MG63 (cell line): ENCODE results near the gene PRKACB. TPM values are rescaled to one million over a fixed set of nuclear protein-coding genes. Genes with fewer than 3 reads are reported as not detected.

ENCODE experiments used
- DNase-seq: peaks from one replicate; pipeline ENCODE4 v3.0.0-alpha.2; 2020
- H3K27me3 ChIP-seq: fragments of 250-450 bp; sonication (Bioruptor Pico); 2 replicates; pipeline ENCODE4 v1.5.1; 2020; ENCODE audit warnings: mild to moderate bottlenecking, moderate library complexity
- H3K36me3 ChIP-seq: fragments of 250-450 bp; sonication (Bioruptor Pico); 2 replicates; pipeline ENCODE4 v1.5.1; 2020; ENCODE audit warnings: mild to moderate bottlenecking, moderate library complexity
- H3K4me3 ChIP-seq: fragments of 250-450 bp; sonication (Bioruptor Pico); 2 replicates; pipeline ENCODE4 v1.5.1; 2020; ENCODE audit warnings: mild to moderate bottlenecking, moderate library complexity
- H3K9me3 ChIP-seq: fragments of 250-450 bp; sonication (Bioruptor Pico); 2 replicates; pipeline ENCODE4 v1.5.1; 2020; ENCODE audit warnings: mild to moderate bottlenecking, moderate library complexity
- total RNA-seq: library from RNA; depleted of rRNA; stranded (reverse); fragments of >200 nt; shearing (Covaris generic); gene quantifications from 2 replicates; pipeline ENCODE4 v1.2.3, GENCODE V29; 2014; ENCODE audit warnings: low replicate concordance

Gene PRKACB
- total RNA-seq, 1 experiment from 2014 or later, result 6.7 TPM

DNA sequence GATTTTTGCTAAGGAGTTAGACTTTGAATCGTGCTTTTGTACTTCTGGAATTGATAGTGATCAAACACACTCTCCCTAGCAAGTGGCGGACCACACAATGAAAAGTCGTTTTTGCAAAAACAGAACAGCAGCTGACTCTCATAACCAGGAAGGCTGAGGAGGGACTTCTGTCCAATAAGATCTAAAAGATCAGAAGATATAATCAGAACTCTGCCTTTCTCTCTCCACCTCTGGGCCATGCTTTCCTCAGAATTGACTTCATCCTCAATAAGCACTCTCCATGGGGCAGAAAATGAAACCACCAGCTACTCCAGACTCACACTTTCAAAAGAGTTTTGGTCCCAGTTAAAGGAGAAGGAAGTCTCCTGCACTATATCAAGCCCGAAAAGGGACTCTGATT lies 102.1 kb downstream of the PRKACB start:
- Histone ChIP-seq H3K4me3 (no peak overlapping the region), H3K36me3 (no peaks in the 10 kb centered on the region)
- DNase-seq, result no peak

GRCh38 chr1:84247425-84248220 lies 103.6 kb downstream of the PRKACB start:
- Histone ChIP-seq H3K4me3 (no peak overlapping the region), H3K36me3 (no peaks in the 10 kb centered on the region), H3K27me3 (no peaks in the 10 kb centered on the region), H3K9me3 (peaks cover 2% of the 10 kb centered on the region; the same call in 1 of the 2 replicates)
- DNase-seq, result no peak

More for the DNA sequence above, 102.1 kb downstream of the PRKACB start:
- H3K27me3 ChIP-seq, result no peaks in the 10 kb centered on the region
- peaks cover 2% of the 10 kb centered on the region; the same call in 1 of the 2 replicates for H3K9me3 ChIP-seq

DNA sequence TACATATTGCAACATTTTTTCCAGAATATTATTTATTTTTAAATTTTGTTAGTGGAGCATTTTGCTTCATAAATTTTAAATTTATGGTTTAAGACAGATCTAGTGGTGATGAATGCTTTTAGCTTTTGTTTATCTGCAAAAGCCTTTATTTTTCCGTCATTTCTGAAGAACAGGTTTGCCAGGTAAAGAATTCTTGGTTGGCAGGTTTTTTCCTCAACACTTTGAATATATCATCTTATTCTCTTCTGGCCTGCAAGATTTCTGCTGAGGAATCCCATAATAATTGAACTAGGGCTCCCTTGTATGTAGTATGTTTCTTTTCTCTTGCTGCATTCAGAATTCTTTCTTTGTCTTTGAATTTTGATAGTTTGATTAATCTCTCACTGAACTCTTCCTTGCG lies 106.6 kb downstream of the PRKACB start:
- Histone ChIP-seq H3K9me3 (no peaks in the 10 kb centered on the region; the same call in 1 of the 2 replicates), H3K27me3 (no peaks in the 10 kb centered on the region), H3K36me3 (no peaks in the 10 kb centered on the region), H3K4me3 (no peak overlapping the region)
- DNase-seq, result no peak

DNA sequence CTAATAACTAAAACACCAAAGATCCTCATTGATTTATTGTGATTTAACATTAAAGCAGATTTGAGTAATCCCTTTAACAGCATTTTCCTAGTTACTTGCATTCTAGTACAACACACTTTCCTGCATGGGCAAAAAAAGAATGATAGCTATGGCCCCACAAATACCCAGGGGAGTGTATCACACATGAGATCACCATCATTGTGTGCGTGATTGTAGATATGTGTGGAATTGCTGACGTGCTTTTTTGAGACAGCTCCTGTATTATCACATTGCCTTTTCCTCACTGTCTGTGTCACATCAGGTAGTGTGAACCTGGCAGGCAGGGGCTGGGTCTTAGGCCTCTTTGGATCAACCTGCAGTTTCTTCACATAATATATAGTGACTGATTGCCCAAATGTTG lies 109.0 kb downstream of the PRKACB start:
- Histone ChIP-seq H3K9me3 (no peaks in the 10 kb centered on the region; the same call in 1 of the 2 replicates), H3K36me3 (no peaks in the 10 kb centered on the region), H3K4me3 (no peak overlapping the region), H3K27me3 (no peaks in the 10 kb centered on the region)
- DNase-seq, result no peak

DNA sequence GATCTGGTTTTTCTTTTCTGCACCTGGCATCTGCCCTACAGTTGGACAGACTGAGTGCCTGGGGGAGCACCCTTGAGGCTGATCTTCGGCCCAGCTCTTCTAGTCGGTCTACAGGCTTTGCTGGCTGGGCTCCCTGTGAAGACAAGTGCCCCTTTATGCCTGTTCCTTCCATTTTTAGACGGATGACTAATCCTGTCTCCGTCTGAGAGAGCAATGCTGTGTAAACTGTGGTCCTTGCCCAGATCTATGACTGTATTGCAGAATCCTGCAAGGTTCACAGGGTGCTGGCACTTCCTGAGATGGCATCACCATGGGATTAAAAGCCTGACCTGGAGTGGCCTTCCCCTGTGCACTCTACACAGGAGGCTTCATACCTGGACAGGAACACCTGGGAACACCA lies 109.8 kb downstream of the PRKACB start:
- DNase-seq, result peak; percentile 89
- H3K27me3 ChIP-seq, result no peaks in the 10 kb centered on the region

DNA sequence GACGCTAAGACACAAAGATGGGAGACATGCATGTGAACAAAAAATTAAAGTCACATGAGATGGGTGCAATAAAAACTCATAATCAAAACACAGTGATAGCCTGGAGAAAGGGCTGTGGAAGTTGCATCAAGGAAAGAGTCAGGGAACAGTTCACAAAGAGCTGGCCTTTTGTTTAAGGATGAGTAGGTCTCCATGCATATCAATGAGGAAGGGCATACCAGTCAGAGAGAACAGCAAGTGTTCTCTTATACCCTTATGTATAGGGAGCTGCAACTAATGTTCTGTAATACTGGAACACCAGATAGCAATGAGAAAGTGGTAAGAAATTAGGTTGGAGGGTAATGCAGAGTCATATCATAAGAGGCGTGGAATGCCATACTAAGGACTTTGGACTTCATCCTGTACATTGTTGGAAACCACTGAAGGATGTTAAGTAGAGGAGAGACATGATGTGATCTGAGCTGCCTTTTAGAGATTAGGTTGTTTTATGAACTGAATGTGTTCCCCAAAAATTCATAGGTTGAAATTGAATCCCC lies 110.7 kb downstream of the PRKACB start:
- no peaks in the 10 kb centered on the region for H3K27me3 ChIP-seq
- H3K36me3 ChIP-seq, result no peaks in the 10 kb centered on the region
- no peaks in the 10 kb centered on the region; the same call in 1 of the 2 replicates for H3K9me3 ChIP-seq
- H3K4me3 ChIP-seq, result no peak overlapping the region
- DNase-seq, result no peak

More for the DNA sequence above, 109.8 kb downstream of the PRKACB start:
- H3K4me3 ChIP-seq, result no peak overlapping the region
- no peaks in the 10 kb centered on the region for H3K36me3 ChIP-seq
- H3K9me3 ChIP-seq, result no peaks in the 10 kb centered on the region; the same call in 1 of the 2 replicates

GRCh38 chr1:84255582-84255981 lies 111.5 kb downstream of the PRKACB start:
- H3K36me3 ChIP-seq, result no peaks in the 10 kb centered on the region
- no peak overlapping the region for H3K4me3 ChIP-seq
- no peaks in the 10 kb centered on the region for H3K27me3 ChIP-seq
- no peaks in the 10 kb centered on the region; the same call in 1 of the 2 replicates for H3K9me3 ChIP-seq
- DNase-seq, result no peak

DNA sequence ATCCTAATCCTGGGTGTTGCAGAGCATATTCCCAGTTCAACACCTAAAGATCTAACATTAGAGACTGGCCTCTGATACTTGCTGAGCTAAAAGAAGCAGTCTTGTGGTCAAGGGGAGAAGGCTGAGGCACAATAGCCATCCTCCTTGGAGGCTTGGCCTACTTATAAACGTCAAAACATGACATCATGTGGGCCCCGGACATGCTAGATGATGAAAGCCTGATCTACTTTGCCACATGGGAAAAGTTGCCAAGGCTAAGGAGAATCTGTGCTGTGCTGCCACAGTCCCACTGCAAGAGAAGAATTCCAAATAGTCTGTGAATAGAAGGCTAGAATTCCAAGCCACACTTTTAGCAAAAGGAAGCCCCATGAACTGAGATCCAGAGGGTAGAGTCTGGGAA lies 113.5 kb downstream of the PRKACB start:
- H3K9me3 ChIP-seq, result no peaks in the 10 kb centered on the region
- no peak overlapping the region for H3K4me3 ChIP-seq
- H3K27me3 ChIP-seq, result no peaks in the 10 kb centered on the region
- DNase-seq, result no peak
- H3K36me3 ChIP-seq, result no peaks in the 10 kb centered on the region

- Histone ChIP-seq H3K9me3 (no peaks in the 10 kb centered on the region), H3K36me3 (no peaks in the 10 kb centered on the region), H3K27me3 (no peaks in the 10 kb centered on the region), H3K4me3 (no peak overlapping the region)
- DNase-seq, result no peak
Measured at GRCh38 chr1:84259376-84259775, 115.3 kb downstream of the PRKACB start.

- no peak overlapping the region for H3K4me3 ChIP-seq
- no peaks in the 10 kb centered on the region for H3K9me3 ChIP-seq
- H3K36me3 ChIP-seq, result no peaks in the 10 kb centered on the region
- H3K27me3 ChIP-seq, result no peaks in the 10 kb centered on the region
- no peak for DNase-seq
Measured at GRCh38 chr1:84259989-84260388, 115.9 kb downstream of the PRKACB start.

DNA sequence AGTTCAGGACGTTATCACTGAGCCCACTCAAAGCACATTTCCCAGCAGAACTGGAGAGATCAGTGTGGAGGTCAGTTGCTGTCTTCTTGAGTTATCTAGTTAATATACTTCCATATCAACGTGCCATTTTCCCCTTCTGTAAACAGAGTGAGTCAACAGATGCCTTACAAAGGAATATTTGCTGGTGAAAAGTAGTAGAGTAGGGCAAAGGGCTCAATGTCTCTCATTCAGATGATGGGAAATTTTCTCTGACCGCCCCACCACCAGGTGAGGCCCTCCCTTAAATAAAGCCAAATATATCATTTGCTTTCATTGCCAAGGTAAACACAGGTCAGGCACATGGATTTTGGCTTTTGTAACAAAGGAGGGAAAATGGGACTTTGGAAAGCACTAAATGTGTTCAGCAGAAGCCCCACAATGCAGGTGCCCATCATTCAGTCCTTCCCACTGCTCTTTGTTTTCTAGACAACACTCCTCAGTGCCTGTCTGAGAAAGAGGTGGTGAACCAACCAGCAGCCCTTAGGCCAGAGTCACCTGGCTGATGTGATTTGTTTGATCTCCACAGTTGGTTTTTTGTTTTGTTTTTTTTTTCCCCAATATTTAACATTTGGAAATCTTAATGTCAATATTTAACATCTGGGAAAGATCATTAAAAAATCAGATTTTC lies 116.9 kb downstream of the PRKACB start:
- DNase-seq, result no peak
- Histone ChIP-seq H3K27me3 (no peaks in the 10 kb centered on the region), H3K36me3 (no peaks in the 10 kb centered on the region), H3K9me3 (no peaks in the 10 kb centered on the region), H3K4me3 (no peak overlapping the region)

GRCh38 chr1:84264961-84265360 lies 120.9 kb downstream of the PRKACB start:
- no peaks in the 10 kb centered on the region for H3K9me3 ChIP-seq
- H3K36me3 ChIP-seq, result no peaks in the 10 kb centered on the region
- H3K4me3 ChIP-seq, result no peak overlapping the region
- H3K27me3 ChIP-seq, result no peaks in the 10 kb centered on the region
- DNase-seq, result no peak

- DNase-seq, result no peak
- Histone ChIP-seq H3K36me3 (no peaks in the 10 kb centered on the region), H3K9me3 (no peaks in the 10 kb centered on the region), H3K27me3 (no peaks in the 10 kb centered on the region), H3K4me3 (no peak overlapping the region)
Measured at GRCh38 chr1:84265867-84266266, 121.8 kb downstream of the PRKACB start.

DNA sequence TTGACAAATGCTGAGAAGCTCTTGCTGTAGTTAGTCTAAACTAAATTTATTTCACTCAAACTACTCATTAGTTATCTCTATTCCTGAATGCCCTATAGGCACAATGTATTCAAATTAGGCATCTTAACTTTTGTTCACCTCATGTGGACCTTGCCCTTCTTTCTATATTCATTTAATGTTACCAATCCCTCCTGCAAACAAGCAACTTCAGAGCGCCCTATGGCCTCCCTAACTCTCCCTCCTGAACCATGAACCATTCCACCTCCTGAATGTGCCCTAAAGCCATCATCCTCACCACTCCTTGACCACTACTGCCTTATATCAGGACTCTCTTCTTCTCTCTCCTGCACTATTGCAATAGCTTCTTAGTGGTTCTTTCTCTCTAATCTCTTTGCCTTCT lies 122.7 kb downstream of the PRKACB start:
- no peak overlapping the region for H3K4me3 ChIP-seq
- DNase-seq, result no peak
- H3K9me3 ChIP-seq, result no peaks in the 10 kb centered on the region
- no peaks in the 10 kb centered on the region for H3K27me3 ChIP-seq
- no peaks in the 10 kb centered on the region for H3K36me3 ChIP-seq

- no peaks in the 10 kb centered on the region for H3K36me3 ChIP-seq
- H3K27me3 ChIP-seq, result no peaks in the 10 kb centered on the region
- no peak for DNase-seq
- H3K9me3 ChIP-seq, result no peaks in the 10 kb centered on the region
- no peak overlapping the region for H3K4me3 ChIP-seq
Measured at GRCh38 chr1:84267476-84267875, 123.4 kb downstream of the PRKACB start.

DNA sequence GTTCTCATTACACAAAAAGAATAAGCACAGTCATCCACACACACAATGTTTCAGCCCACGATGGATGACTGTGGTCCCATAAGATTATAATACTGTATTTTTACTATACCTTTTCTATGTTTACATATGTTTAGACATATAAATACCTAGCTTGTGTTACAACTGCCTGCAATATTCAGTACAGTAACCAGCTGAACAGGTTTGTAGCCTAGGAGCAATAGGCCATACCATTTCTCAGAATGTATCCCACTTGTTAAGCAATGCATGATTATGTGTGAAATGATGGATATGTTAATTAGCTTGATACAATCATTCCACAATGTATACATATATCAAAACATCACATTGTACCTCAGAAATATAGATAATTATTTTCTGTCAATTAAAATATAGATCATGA lies 124.3 kb downstream of the PRKACB start:
- H3K36me3 ChIP-seq, result no peaks in the 10 kb centered on the region
- H3K27me3 ChIP-seq, result no peaks in the 10 kb centered on the region
- no peaks in the 10 kb centered on the region for H3K9me3 ChIP-seq
- no peak for DNase-seq
- H3K4me3 ChIP-seq, result no peak overlapping the region

DNA sequence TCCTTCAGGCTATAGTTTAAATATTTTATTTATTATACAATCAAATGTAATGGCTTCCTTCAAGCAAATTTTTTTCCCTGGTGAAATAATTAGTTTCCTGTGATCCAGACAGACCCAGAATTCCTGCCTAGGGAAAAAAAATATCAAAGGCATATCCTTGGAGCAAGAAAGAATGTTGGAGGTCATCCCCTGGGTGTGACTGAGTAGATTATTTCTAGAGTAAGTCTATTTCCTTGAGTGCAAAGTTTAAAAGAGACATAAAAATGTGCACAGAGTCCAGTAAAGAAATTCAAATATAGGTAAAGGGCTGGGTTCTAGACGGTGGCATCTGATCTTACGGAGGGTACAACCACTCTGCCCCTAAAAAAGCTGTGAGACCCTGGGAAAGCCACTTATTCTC lies 125.2 kb downstream of the PRKACB start:
- Histone ChIP-seq H3K9me3 (no peaks in the 10 kb centered on the region), H3K36me3 (no peaks in the 10 kb centered on the region), H3K4me3 (no peak overlapping the region), H3K27me3 (no peaks in the 10 kb centered on the region)
- no peak for DNase-seq
